Measurements from ENCODE around the gene ZAR1. TPM values are rescaled to one million over a fixed set of nuclear protein-coding genes. Genes with fewer than 3 reads are reported as not detected.
A peak's percentile ranks its signal among the peaks of the same experiment; 100 is the strongest.

ZAR1 gene
- total and polyA plus RNA-seq, 9 of the 15 experiments (the other 6 are each of a cell fraction or from before 2014, with no cell fraction given), result 0.07 to 0.84 (median 0.28) TPM; not detected in 1

- no peak overlapping the region for H3K4me2 ChIP-seq (ENCODE audit: insufficient read depth, low read length)
- CTCF ChIA-PET (ENCODE audit: low intra/inter-chr PET ratio), result no interaction called here
These were observed 1.6 kb downstream of the ZAR1 start for GRCh38 chr4:48491514-48492176.

GRCh38 chr4:48493452-48494100 lies 3.5 kb downstream of the ZAR1 start:
- intact Hi-C loops (cut with micrococcal nuclease), result no loop called here
- no peak overlapping the region for H3K4me3 ChIP-seq
- no peaks in the 10 kb centered on the region for H4K20me1 ChIP-seq (replicated peaks; ENCODE audit: control insufficient read depth, insufficient read depth, low read length)
- ATAC-seq (no peak), FAIRE-seq (peak; percentile 26), DNase-seq (ENCODE audit: extremely low read depth in 1 of 4, low spot score in 3 of 4) (no peak)
- WGBS (ENCODE audit: insufficient coverage, low coverage, missing lambda C conversion rate), result 61% methylated on average over 4 of the region's 4 CpGs
- H3K36me3 ChIP-seq (ENCODE audit: control insufficient read depth, insufficient read depth, low read length), result peaks cover 78% of the 10 kb centered on the region; the same call in 2 of the 3 replicates
- in situ Hi-C loops (cut with MboI), result no loop called here
- ChIA-PET POLR2A (interaction anchor here (1.0 to 2.2 kb wide), 3 partner anchors 9 to 12 kb away, joined by 3 to 11 read pairs (median 7); no protein-coding TSS in a partner anchor), CTCF (ENCODE audit: low intra/inter-chr PET ratio) (no interaction called here)
- H3K79me2 ChIP-seq (ENCODE audit: control insufficient read depth, insufficient read depth, low read length), result no peaks in the 10 kb centered on the region
- no peak overlapping the region for H3K4me2 ChIP-seq (ENCODE audit: insufficient read depth, low read length)
- no peaks in the 10 kb centered on the region for H3K27me3 ChIP-seq (ENCODE audit: control insufficient read depth in 2 of 2, insufficient read depth in 2 of 2, low read length in 2 of 2)
- H3K9ac ChIP-seq (ENCODE audit: insufficient read depth in 1 of 2, low read depth in 2 of 2, low read length in 2 of 2), result no peak overlapping the region
- H3K4me1 ChIP-seq (replicated peaks in 1 of 2; ENCODE audit: control insufficient read depth in 2 of 2, insufficient read depth in 2 of 2, low read length in 2 of 2), result no peaks in the 10 kb centered on the region; a peak in 1 of 5 replicates
- H3K9me3 ChIP-seq (replicated peaks; ENCODE audit: control insufficient read depth, insufficient read depth, low read depth, low read length), result peaks cover under 1% of the 10 kb centered on the region; the same call in 1 of the 2 replicates
- no TSS peak for BruUV-seq (replicated peaks)
- H2AFZ ChIP-seq (ENCODE audit: low read depth, low read length), result no peak overlapping the region
- H3K9me1 ChIP-seq (ENCODE audit: control insufficient read depth, insufficient read depth, low read length), result no peaks in the 10 kb centered on the region
- no peak overlapping the region for H3K27ac ChIP-seq (ENCODE audit: extremely low read depth, low read depth, low read length)
- TF ChIP-seq NONO (IDR thresholded peaks at IDR 0.05; ENCODE audit: low read depth in 2 of 2, low read length in 1 of 2) (no peak), ZFP30 (CRISPR knock-in tag; IDR thresholded peaks at IDR 0.05; ENCODE audit: borderline replicate concordance) (no peak), CXXC5 (CRISPR knock-in tag; IDR thresholded peaks at IDR 0.05) (no peak), ZBTB34 (CRISPR knock-in tag; IDR thresholded peaks at IDR 0.05) (no peak), ATF7 (IDR thresholded peaks at IDR 0.05) (no peak), CCNT2 (IDR thresholded peaks at IDR 0.05; ENCODE audit: borderline replicate concordance, extremely low read depth, insufficient read length, low read depth, low read length) (no peak), RFX7 (CRISPR knock-in tag; IDR thresholded peaks at IDR 0.05) (no peak), ZNF24 (IDR thresholded peaks at IDR 0.05) (no peak), ZNF347 (CRISPR knock-in tag; IDR thresholded peaks at IDR 0.05; ENCODE audit: low read depth) (no peak), SMARCA4 (IDR thresholded peaks at IDR 0.05) (no peak)

More at GRCh38 chr4:48491514-48492176, 1.6 kb downstream of the ZAR1 start:
- BruUV-seq (replicated peaks), result no TSS peak
- intact Hi-C loops (cut with micrococcal nuclease) (no loop called here), in situ Hi-C loops (cut with MboI) (no loop called here)
- Histone ChIP-seq H3K27me3 (ENCODE audit: control insufficient read depth in 2 of 2, insufficient read depth in 2 of 2, low read length in 2 of 2) (no peaks in the 10 kb centered on the region), H3K4me3 (no peak overlapping the region), H3K79me2 (ENCODE audit: control insufficient read depth, insufficient read depth, low read length) (peaks cover 14% of the 10 kb centered on the region; the same call in 2 of the 3 replicates), H3K9me3 (replicated peaks; ENCODE audit: control insufficient read depth, insufficient read depth, low read depth, low read length) (peaks cover 6% of the 10 kb centered on the region; the same call in 1 of the 2 replicates), H3K9ac (ENCODE audit: insufficient read depth in 1 of 2, low read depth in 2 of 2, low read length in 2 of 2) (no peak overlapping the region), H4K20me1 (replicated peaks; ENCODE audit: control insufficient read depth, insufficient read depth, low read length) (no peaks in the 10 kb centered on the region), H3K27ac (ENCODE audit: extremely low read depth, low read depth, low read length) (no peak overlapping the region), H3K9me1 (ENCODE audit: control insufficient read depth, insufficient read depth, low read length) (no peaks in the 10 kb centered on the region), H3K4me1 (replicated peaks in 1 of 2; ENCODE audit: control insufficient read depth in 2 of 2, insufficient read depth in 2 of 2, low read length in 2 of 2) (no peaks in the 10 kb centered on the region; a peak in 1 of 5 replicates), H3K36me3 (ENCODE audit: control insufficient read depth, insufficient read depth, low read length) (peaks cover 83% of the 10 kb centered on the region; the same call in 2 of the 3 replicates), H2AFZ (ENCODE audit: low read depth, low read length) (no peak overlapping the region)
- POLR2A ChIA-PET, result no interaction called here
- TF ChIP-seq ZNF282 (CRISPR knock-in tag; IDR thresholded peaks at IDR 0.05) (no peak), PCBP1 (IDR thresholded peaks at IDR 0.05; ENCODE audit: low read depth, low read length, poor library complexity, severe bottlenecking) (no peak)
- DNase-seq (ENCODE audit: extremely low read depth in 1 of 4, low spot score in 3 of 4) (no peak), FAIRE-seq (no peak), ATAC-seq (no peak)
- WGBS (ENCODE audit: insufficient coverage, low coverage, missing lambda C conversion rate), result 90% methylated on average over 23 of the region's 23 CpGs

Measured in K562 (cell line).